NCI-H146 treated with DMSO at 0.1 percent for 48 hours (cell line): ENCODE results near the gene GADD45GIP1.
A peak's percentile ranks its signal among the peaks of the same experiment; 100 is the strongest.
"Not testable (repeated sequence)": the region's sequence is repeated elsewhere in the genome, so short reads cannot be mapped to it uniquely, and the experiment has no call there.

Source experiments
- DNase-seq: peaks from one replicate; lab custom pipeline; 2025; ENCODE audit not compliant: unreplicated experiment; lab: John Stamatoyannopoulos, UW

GADD45GIP1 gene

GRCh38 chr19:12944104-12944674, 12.8 kb downstream of the GADD45GIP1 start:
- no peak for DNase-seq

GRCh38 chr19:12943437-12944044, 13.5 kb downstream of the GADD45GIP1 start:
- DNase-seq: no peak

- DNase-seq: no peak
Observed at GRCh38 chr19:12940897-12941296, 16.1 kb downstream of the GADD45GIP1 start.

- no peak for DNase-seq
Observed at GRCh38 chr19:12939975-12940423, 17.0 kb downstream of the GADD45GIP1 start.

- DNase-seq: no peak
Observed at GRCh38 chr19:12938779-12939601, 18.0 kb downstream of the GADD45GIP1 start.

- peak; percentile 100 for DNase-seq
Observed at GRCh38 chr19:12937927-12938778, 18.9 kb downstream of the GADD45GIP1 start, which contains the start of gene CALR. Gene CALR (plus strand): TSS chr19:12938609. CDS start chr19:12938680, 71 bp downstream.

- DNase-seq: peak; percentile 16
Observed at GRCh38 chr19:12937093-12937926, 19.7 kb downstream of the GADD45GIP1 start.

- no peak for DNase-seq
Observed at GRCh38 chr19:12936582-12936981, 20.4 kb downstream of the GADD45GIP1 start.

GRCh38 chr19:12935071-12935470, 22.0 kb downstream of the GADD45GIP1 start:
- no peak for DNase-seq

GRCh38 chr19:12933287-12934072, 23.5 kb downstream of the GADD45GIP1 start, which contains the start of gene FARSA:
Gene FARSA (minus strand): TSS chr19:12933711. CDS start chr19:12933696, 15 bp downstream.
- peak; percentile 93 for DNase-seq

- peak; percentile 37 for DNase-seq
Observed at GRCh38 chr19:12932392-12933286, 24.4 kb downstream of the GADD45GIP1 start.

- no peak for DNase-seq
Observed at GRCh38 chr19:12930002-12930645, 26.9 kb downstream of the GADD45GIP1 start.

GRCh38 chr19:12924621-12925310, 32.3 kb downstream of the GADD45GIP1 start:
- no peak for DNase-seq

- DNase-seq: no peak
Observed at GRCh38 chr19:12922959-12923358, 34.1 kb downstream of the GADD45GIP1 start.

- no peak for DNase-seq
Observed at GRCh38 chr19:12921047-12921446, 36.0 kb downstream of the GADD45GIP1 start.

- DNase-seq: no peak
Observed at GRCh38 chr19:12918253-12918652, 38.8 kb downstream of the GADD45GIP1 start.

- DNase-seq: not testable (repeated sequence)
Observed at GRCh38 chr19:12915860-12916259, 41.2 kb downstream of the GADD45GIP1 start.
